ENCODE data around the gene RAD51B. TPM values are rescaled to one million over a fixed set of nuclear protein-coding genes. Genes with fewer than 3 reads are reported as not detected.

Gene RAD51B
- total RNA-seq, 4 donors from 2014 or later = 12.6 to 26.4 (median 16.7) TPM

GRCh38 chr14:68325267-68325807 is 505.8 kb downstream of the RAD51B start:
- no peak for TF ChIP-seq CTCF (IDR thresholded peaks at IDR 0.05)
- no peak for TF ChIP-seq EP300 (IDR thresholded peaks at IDR 0.05)
- no peak for TF ChIP-seq POLR2A (IDR thresholded peaks at IDR 0.05)
- Histone ChIP-seq H3K27ac (no peak overlapping the region), H3K9me3 (no peaks in the 10 kb centered on the region), H3K4me1 (peaks cover 0 to 54% (median 13%) of the 10 kb centered on the region in 4 donors), H3K4me3 (no peak overlapping the region), H3K36me3 (no peaks in the 10 kb centered on the region), H3K27me3 (no peaks in the 10 kb centered on the region)
- DNase-seq (ENCODE audit: low spot score in 2 of 2) = no peak
- WGBS, 2 donors = 90 to 92% methylated on average over 5 of the region's 5 CpGs

GRCh38 chr14:68327231-68327630 is 507.7 kb downstream of the RAD51B start:
- DNase-seq (ENCODE audit: low spot score in 2 of 2) = no peak
- H3K27me3 ChIP-seq = no peaks in the 10 kb centered on the region
- TF ChIP-seq EP300 (IDR thresholded peaks at IDR 0.05) = no peak
- no peak for TF ChIP-seq CTCF (IDR thresholded peaks at IDR 0.05)
- TF ChIP-seq POLR2A (IDR thresholded peaks at IDR 0.05) = no peak
- no peak overlapping the region for H3K4me3 ChIP-seq
- no peaks in the 10 kb centered on the region for H3K36me3 ChIP-seq
- WGBS, 2 donors = 36 to 52% methylated on average over 3 of the region's 3 CpGs
- H3K4me1 ChIP-seq = peaks cover 0 to 61% (median 9%) of the 10 kb centered on the region in 4 donors
- peak overlapping the region in 1 of 4 donors; percentile 54 for H3K27ac ChIP-seq
- H3K9me3 ChIP-seq = no peaks in the 10 kb centered on the region

GRCh38 chr14:68328509-68328908 is 508.9 kb downstream of the RAD51B start:
- no peaks in the 10 kb centered on the region for H3K27me3 ChIP-seq
- H3K4me3 ChIP-seq = no peak overlapping the region
- no peak for DNase-seq (ENCODE audit: low spot score in 2 of 2)
- H3K27ac ChIP-seq = no peak overlapping the region
- peaks cover 0 to 51% (median 9%) of the 10 kb centered on the region in 4 donors for H3K4me1 ChIP-seq
- no peak for TF ChIP-seq CTCF (IDR thresholded peaks at IDR 0.05)
- no peak for TF ChIP-seq POLR2A (IDR thresholded peaks at IDR 0.05)
- no peak for TF ChIP-seq EP300 (IDR thresholded peaks at IDR 0.05)
- H3K36me3 ChIP-seq = no peaks in the 10 kb centered on the region
- WGBS, 2 donors = 90 to 91% methylated on average over 3 of the region's 3 CpGs
- H3K9me3 ChIP-seq = no peaks in the 10 kb centered on the region

GRCh38 chr14:68331426-68331825 is 511.8 kb downstream of the RAD51B start:
- 66% methylated on average over 2 of the region's 2 CpGs for WGBS, 2 donors
- TF ChIP-seq CTCF (IDR thresholded peaks at IDR 0.05) = no peak
- no peak for TF ChIP-seq POLR2A (IDR thresholded peaks at IDR 0.05)
- no peak for TF ChIP-seq EP300 (IDR thresholded peaks at IDR 0.05)
- peaks cover 0 to 46% (median 9%) of the 10 kb centered on the region in 4 donors for H3K4me1 ChIP-seq
- H3K4me3 ChIP-seq = no peak overlapping the region
- DNase-seq (ENCODE audit: low spot score in 2 of 2) = no peak
- peak overlapping the region in 1 of 4 donors; percentile 26 for H3K27ac ChIP-seq
- H3K27me3 ChIP-seq = no peaks in the 10 kb centered on the region
- H3K9me3 ChIP-seq = no peaks in the 10 kb centered on the region
- no peaks in the 10 kb centered on the region for H3K36me3 ChIP-seq

GRCh38 chr14:68331991-68332390 is 512.4 kb downstream of the RAD51B start:
- WGBS, 2 donors = 33 to 35% methylated on average over 1 of the region's 1 CpG

More at GRCh38 chr14:68331991-68332390, 512.4 kb downstream of the RAD51B start:
- Histone ChIP-seq H3K27me3 (no peaks in the 10 kb centered on the region), H3K27ac (peak overlapping the region in 1 of 4 donors; percentile 26), H3K36me3 (no peaks in the 10 kb centered on the region), H3K4me3 (no peak overlapping the region), H3K9me3 (no peaks in the 10 kb centered on the region), H3K4me1 (peaks cover 0 to 45% (median 4%) of the 10 kb centered on the region in 4 donors)
- no peak for DNase-seq (ENCODE audit: low spot score in 2 of 2)
- TF ChIP-seq POLR2A (IDR thresholded peaks at IDR 0.05) = no peak
- no peak for TF ChIP-seq EP300 (IDR thresholded peaks at IDR 0.05)
- no peak for TF ChIP-seq CTCF (IDR thresholded peaks at IDR 0.05)

All from tibial nerve (tissue), 4 donors.